ENCODE results near the gene SET. TPM values are rescaled to one million over a fixed set of nuclear protein-coding genes. Genes with fewer than 3 reads are reported as not detected.

SET gene
- total and polyA plus RNA-seq, 2 of the 13 experiments (the other 11 are each of a cell fraction or from before 2014, with no cell fraction given): 94.2 to 611 TPM

DNA sequence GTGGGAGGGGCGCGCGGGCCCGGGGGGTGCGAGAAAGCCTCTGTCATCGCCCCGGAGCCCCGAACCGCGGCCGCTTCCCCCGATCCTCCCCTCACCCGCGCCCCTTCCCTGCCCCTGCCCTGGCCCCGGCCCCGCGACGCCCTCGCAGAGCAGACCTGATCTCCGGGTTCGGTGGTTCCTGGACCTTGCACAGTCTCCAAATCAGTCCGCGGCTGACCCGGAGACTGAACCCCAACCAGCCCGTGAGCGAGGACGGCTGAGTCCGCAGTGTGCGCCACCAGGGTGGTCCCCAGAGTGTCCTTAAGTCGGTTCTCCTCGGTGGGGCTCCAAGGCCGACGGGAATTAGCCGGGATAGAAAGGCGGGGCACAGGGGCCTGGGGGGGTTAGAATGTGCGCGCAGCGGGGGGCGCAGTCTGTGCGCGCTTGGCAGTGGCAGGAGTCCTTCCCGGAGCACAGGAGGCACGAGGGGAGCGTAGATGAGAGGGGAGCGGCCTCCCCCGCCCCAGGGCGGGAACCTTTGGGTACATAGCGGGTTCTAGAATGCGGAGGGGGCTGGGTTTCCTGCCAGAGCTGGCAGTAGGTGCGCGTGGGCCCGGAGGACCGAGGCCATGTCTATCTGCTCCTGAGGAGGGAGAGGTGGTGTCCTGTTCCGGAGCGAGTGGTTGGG is 14.1 kb downstream of the SET start (continued):
- TF ChIP-seq, protein P1, sequence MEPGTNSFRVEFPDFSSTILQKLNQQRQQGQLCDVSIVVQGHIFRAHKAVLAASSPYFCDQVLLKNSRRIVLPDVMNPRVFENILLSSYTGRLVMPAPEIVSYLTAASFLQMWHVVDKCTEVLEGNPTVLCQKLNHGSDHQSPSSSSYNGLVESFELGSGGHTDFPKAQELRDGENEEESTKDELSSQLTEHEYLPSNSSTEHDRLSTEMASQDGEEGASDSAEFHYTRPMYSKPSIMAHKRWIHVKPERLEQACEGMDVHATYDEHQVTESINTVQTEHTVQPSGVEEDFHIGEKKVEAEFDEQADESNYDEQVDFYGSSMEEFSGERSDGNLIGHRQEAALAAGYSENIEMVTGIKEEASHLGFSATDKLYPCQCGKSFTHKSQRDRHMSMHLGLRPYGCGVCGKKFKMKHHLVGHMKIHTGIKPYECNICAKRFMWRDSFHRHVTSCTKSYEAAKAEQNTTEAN (CRISPR knock-in tag; conservative IDR thresholded peaks at IDR 0.05): no peak
- TF ChIP-seq ZKSCAN8 (CRISPR knock-in tag; IDR thresholded peaks at IDR 0.05; ENCODE audit: borderline replicate concordance) (no peak), HHEX (CRISPR knock-in tag; IDR thresholded peaks at IDR 0.05) (no peak), ZNF577 (CRISPR knock-in tag; IDR thresholded peaks at IDR 0.05; ENCODE audit: borderline replicate concordance, low read depth) (no peak), ZNF124 (CRISPR knock-in tag; IDR thresholded peaks at IDR 0.05) (no peak), ZBTB1 (CRISPR knock-in tag; IDR thresholded peaks at IDR 0.05; ENCODE audit: borderline replicate concordance) (no peak), ZBTB20 (CRISPR knock-in tag; IDR thresholded peaks at IDR 0.05; ENCODE audit: borderline replicate concordance, low read depth) (no peak), ZNF724P (CRISPR knock-in tag; IDR thresholded peaks at IDR 0.05; ENCODE audit: borderline replicate concordance) (no peak), SRF (IDR thresholded peaks at IDR 0.05; ENCODE audit: low read depth, low read length) (no peak), ZNF337 (CRISPR knock-in tag; IDR thresholded peaks at IDR 0.05; ENCODE audit: borderline replicate concordance, low read depth) (peak; percentile 80; the same call in 1 of the 2 replicates), ZNF720 (CRISPR knock-in tag; IDR thresholded peaks at IDR 0.05) (no peak), IKZF1 (IDR thresholded peaks at IDR 0.05) (no peak), ZFP82 (CRISPR knock-in tag; IDR thresholded peaks at IDR 0.05; ENCODE audit: borderline replicate concordance) (peak; percentile 25; the same call in 1 of the 2 replicates), ZFX (CRISPR knock-in tag; IDR thresholded peaks at IDR 0.05; ENCODE audit: low read depth) (no peak), PRPF4 (IDR thresholded peaks at IDR 0.05; ENCODE audit: low read depth, low read length, poor library complexity, severe bottlenecking) (no peak), ZNF317 (CRISPR knock-in tag; IDR thresholded peaks at IDR 0.05) (no peak), TCF7L2 (IDR thresholded peaks at IDR 0.05; ENCODE audit: low read depth, low read length) (no peak)
- TF ChIP-seq, protein P2, sequence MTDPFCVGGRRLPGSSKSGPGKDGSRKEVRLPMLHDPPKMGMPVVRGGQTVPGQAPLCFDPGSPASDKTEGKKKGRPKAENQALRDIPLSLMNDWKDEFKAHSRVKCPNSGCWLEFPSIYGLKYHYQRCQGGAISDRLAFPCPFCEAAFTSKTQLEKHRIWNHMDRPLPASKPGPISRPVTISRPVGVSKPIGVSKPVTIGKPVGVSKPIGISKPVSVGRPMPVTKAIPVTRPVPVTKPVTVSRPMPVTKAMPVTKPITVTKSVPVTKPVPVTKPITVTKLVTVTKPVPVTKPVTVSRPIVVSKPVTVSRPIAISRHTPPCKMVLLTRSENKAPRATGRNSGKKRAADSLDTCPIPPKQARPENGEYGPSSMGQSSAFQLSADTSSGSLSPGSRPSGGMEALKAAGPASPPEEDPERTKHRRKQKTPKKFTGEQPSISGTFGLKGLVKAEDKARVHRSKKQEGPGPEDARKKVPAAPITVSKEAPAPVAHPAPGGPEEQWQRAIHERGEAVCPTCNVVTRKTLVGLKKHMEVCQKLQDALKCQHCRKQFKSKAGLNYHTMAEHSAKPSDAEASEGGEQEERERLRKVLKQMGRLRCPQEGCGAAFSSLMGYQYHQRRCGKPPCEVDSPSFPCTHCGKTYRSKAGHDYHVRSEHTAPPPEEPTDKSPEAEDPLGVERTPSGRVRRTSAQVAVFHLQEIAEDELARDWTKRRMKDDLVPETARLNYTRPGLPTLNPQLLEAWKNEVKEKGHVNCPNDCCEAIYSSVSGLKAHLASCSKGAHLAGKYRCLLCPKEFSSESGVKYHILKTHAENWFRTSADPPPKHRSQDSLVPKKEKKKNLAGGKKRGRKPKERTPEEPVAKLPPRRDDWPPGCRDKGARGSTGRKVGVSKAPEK (CRISPR knock-in tag; IDR thresholded peaks at IDR 0.05; ENCODE audit: borderline replicate concordance): no peak
- TF ChIP-seq, protein P3, sequence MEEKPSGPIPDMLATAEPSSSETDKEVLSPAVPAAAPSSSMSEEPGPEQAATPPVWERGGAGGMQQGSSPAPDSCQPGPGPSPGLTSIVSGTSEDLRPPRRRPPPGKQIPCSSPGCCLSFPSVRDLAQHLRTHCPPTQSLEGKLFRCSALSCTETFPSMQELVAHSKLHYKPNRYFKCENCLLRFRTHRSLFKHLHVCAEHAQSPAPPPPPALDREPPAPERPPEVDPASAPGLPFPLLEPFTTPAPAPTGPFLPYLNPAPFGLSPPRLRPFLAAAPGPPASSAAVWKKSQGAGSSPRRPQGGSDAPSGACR (CRISPR knock-in tag; IDR thresholded peaks at IDR 0.05): no peak
- TF ChIP-seq, protein P4, sequence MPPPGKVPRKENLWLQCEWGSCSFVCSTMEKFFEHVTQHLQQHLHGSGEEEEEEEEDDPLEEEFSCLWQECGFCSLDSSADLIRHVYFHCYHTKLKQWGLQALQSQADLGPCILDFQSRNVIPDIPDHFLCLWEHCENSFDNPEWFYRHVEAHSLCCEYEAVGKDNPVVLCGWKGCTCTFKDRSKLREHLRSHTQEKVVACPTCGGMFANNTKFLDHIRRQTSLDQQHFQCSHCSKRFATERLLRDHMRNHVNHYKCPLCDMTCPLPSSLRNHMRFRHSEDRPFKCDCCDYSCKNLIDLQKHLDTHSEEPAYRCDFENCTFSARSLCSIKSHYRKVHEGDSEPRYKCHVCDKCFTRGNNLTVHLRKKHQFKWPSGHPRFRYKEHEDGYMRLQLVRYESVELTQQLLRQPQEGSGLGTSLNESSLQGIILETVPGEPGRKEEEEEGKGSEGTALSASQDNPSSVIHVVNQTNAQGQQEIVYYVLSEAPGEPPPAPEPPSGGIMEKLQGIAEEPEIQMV (CRISPR knock-in tag; IDR thresholded peaks at IDR 0.05; ENCODE audit: low read depth): peak; percentile 99
- TF ChIP-seq, protein P5, sequence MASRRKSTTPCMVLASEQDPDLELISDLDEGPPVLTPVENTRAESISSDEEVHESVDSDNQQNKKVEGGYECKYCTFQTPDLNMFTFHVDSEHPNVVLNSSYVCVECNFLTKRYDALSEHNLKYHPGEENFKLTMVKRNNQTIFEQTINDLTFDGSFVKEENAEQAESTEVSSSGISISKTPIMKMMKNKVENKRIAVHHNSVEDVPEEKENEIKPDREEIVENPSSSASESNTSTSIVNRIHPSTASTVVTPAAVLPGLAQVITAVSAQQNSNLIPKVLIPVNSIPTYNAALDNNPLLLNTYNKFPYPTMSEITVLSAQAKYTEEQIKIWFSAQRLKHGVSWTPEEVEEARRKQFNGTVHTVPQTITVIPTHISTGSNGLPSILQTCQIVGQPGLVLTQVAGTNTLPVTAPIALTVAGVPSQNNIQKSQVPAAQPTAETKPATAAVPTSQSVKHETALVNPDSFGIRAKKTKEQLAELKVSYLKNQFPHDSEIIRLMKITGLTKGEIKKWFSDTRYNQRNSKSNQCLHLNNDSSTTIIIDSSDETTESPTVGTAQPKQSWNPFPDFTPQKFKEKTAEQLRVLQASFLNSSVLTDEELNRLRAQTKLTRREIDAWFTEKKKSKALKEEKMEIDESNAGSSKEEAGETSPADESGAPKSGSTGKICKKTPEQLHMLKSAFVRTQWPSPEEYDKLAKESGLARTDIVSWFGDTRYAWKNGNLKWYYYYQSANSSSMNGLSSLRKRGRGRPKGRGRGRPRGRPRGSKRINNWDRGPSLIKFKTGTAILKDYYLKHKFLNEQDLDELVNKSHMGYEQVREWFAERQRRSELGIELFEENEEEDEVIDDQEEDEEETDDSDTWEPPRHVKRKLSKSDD (CRISPR knock-in tag; IDR thresholded peaks at IDR 0.05; ENCODE audit: low read depth): no peak
